Osteoblast (primary cell): ENCODE results near the gene ZNF84. TPM values are rescaled to one million over a fixed set of nuclear protein-coding genes. Genes with fewer than 3 reads are reported as not detected.

ENCODE experiments used
- DNase-seq: peaks from one replicate; pipeline ENCODE4 v3.0.0; 2011; ENCODE audit warnings: low spot score, mixed read lengths; ENCODE audit not compliant: insufficient read length; ENCODE audit errors: missing footprints
- H2AFZ ChIP-seq: 2 replicates; pipeline ENCODE4 v1.6.0; 2011; ENCODE audit warnings: mild to moderate bottlenecking, low read length
- H3K27ac ChIP-seq: 2 replicates; pipeline ENCODE4 v1.5.1; 2011; ENCODE audit warnings: mild to moderate bottlenecking, low read depth, low read length, moderate library complexity
- H3K27me3 ChIP-seq: 2 replicates; pipeline ENCODE4 v1.6.0; 2012; ENCODE audit warnings: mild to moderate bottlenecking, control low read depth, inconsistent platforms, low read length, moderate library complexity; ENCODE audit not compliant: insufficient read depth
- H3K36me3 ChIP-seq: 2 replicates; pipeline ENCODE4 v1.5.1; 2011; ENCODE audit warnings: mild to moderate bottlenecking, low read length, control low read depth, moderate library complexity; ENCODE audit not compliant: insufficient read depth
- H3K4me1 ChIP-seq: 2 replicates; pipeline ENCODE4 v1.5.1; 2011; ENCODE audit warnings: mild to moderate bottlenecking, low read length, control low read depth, moderate library complexity; ENCODE audit not compliant: insufficient read depth
- H3K4me2 ChIP-seq: 2 replicates; pipeline ENCODE4 v1.6.0; 2011; ENCODE audit warnings: mild to moderate bottlenecking, low read length; ENCODE audit not compliant: insufficient read depth
- H3K4me3 ChIP-seq: fragments of 200-600 bp; sonication (generic); 3 replicates; pipeline ENCODE4 v1.5.1; 2012; ENCODE audit warnings: mild to moderate bottlenecking, low read length, inconsistent platforms; ENCODE audit not compliant: insufficient read depth
- H3K79me2 ChIP-seq: 2 replicates; pipeline ENCODE4 v1.6.0; 2012; ENCODE audit warnings: mild to moderate bottlenecking, low read length, control low read depth, inconsistent platforms; ENCODE audit not compliant: insufficient read depth
- H3K9me3 ChIP-seq: 2 replicates; pipeline ENCODE4 v1.5.1; 2011; ENCODE audit warnings: low read depth, low read length, control low read depth
- H4K20me1 ChIP-seq: 2 replicates; pipeline ENCODE4 v1.6.0; 2012; ENCODE audit warnings: mild to moderate bottlenecking, low read length, control low read depth; ENCODE audit not compliant: insufficient read depth
- CTCF ChIP-seq: IDR thresholded peaks from 2 replicates; pipeline ENCODE4 v1.5.1; 2011; ENCODE audit warnings: mild to moderate bottlenecking, low read depth, low read length, moderate library complexity; ENCODE audit errors: extremely low read depth
- total RNA-seq: library from RNA; depleted of rRNA; stranded (reverse); fragments of >200 nt; gene quantifications from 2 replicates; pipeline ENCODE4 v1.2.3, GENCODE V29; 2012

ZNF84 gene
- total RNA-seq, 1 donor, result 30.0 TPM

DNA sequence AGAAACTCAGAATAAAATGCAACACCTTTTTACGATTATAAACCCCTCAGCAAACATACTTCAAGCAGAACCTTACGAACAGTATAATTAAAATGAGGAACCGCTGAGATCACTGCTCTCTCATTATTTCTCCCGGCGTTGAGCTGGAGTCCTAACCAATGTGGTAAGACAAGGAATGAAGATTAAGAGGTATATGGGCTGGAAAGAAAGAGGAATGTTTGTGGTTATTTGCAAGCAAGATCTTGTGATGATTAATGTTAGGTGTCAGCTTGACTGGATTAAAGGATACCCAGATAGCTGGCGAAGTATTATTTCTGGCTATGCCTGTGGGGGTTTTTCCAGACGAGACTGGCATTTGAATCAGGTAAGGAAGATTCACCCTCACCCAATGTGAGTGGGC lies 10.3 kb upstream of the ZNF84 start:
- DNase-seq, result no peak
- no peaks in the 10 kb centered on the region for H3K9me3 ChIP-seq
- TF ChIP-seq CTCF, result no peak
- H2AFZ ChIP-seq, result no peak overlapping the region
- no peak overlapping the region for H3K27ac ChIP-seq
- H3K27me3 ChIP-seq, result no peaks in the 10 kb centered on the region
- H3K4me1 ChIP-seq, result no peaks in the 10 kb centered on the region
- H3K4me3 ChIP-seq, result no peak overlapping the region
- no peaks in the 10 kb centered on the region for H3K79me2 ChIP-seq
- no peaks in the 10 kb centered on the region for H3K36me3 ChIP-seq
- H3K4me2 ChIP-seq, result no peak overlapping the region
- no peaks in the 10 kb centered on the region for H4K20me1 ChIP-seq

- peaks cover 26% of the 10 kb centered on the region for H3K9me3 ChIP-seq
- no peak for TF ChIP-seq CTCF
- H2AFZ ChIP-seq, result no peak overlapping the region
- peaks cover 39% of the 10 kb centered on the region for H3K36me3 ChIP-seq
- H3K79me2 ChIP-seq, result peaks cover 52% of the 10 kb centered on the region
- no peak for DNase-seq
- peaks cover 7% of the 10 kb centered on the region for H3K4me1 ChIP-seq
- H3K4me3 ChIP-seq, result peak overlapping the region; percentile 72
- peak overlapping the region; percentile 69 for H3K4me2 ChIP-seq
- no peaks in the 10 kb centered on the region for H3K27me3 ChIP-seq
- H4K20me1 ChIP-seq, result peaks cover 4% of the 10 kb centered on the region
- H3K27ac ChIP-seq, result peak overlapping the region; percentile 46
Measured at GRCh38 chr12:133038118-133038709, 905 bp downstream of the ZNF84 start.

GRCh38 chr12:133046698-133047097 lies 9.4 kb downstream of the ZNF84 start:
- TF ChIP-seq CTCF, result no peak
- no peak overlapping the region for H3K4me2 ChIP-seq
- peaks cover 58% of the 10 kb centered on the region for H3K9me3 ChIP-seq
- H4K20me1 ChIP-seq, result no peaks in the 10 kb centered on the region
- H2AFZ ChIP-seq, result no peak overlapping the region
- no peak overlapping the region for H3K4me3 ChIP-seq
- no peaks in the 10 kb centered on the region for H3K27me3 ChIP-seq
- DNase-seq, result no peak
- peaks cover 35% of the 10 kb centered on the region for H3K79me2 ChIP-seq
- no peaks in the 10 kb centered on the region for H3K4me1 ChIP-seq
- H3K27ac ChIP-seq, result no peak overlapping the region
- H3K36me3 ChIP-seq, result peaks cover 82% of the 10 kb centered on the region

GRCh38 chr12:133057446-133057845 lies 20.1 kb downstream of the ZNF84 start:
- H3K36me3 ChIP-seq, result peaks cover 41% of the 10 kb centered on the region
- no peaks in the 10 kb centered on the region for H3K79me2 ChIP-seq
- no peak overlapping the region for H2AFZ ChIP-seq
- peaks cover 70% of the 10 kb centered on the region for H3K9me3 ChIP-seq
- no peaks in the 10 kb centered on the region for H4K20me1 ChIP-seq
- H3K4me2 ChIP-seq, result no peak overlapping the region
- H3K4me1 ChIP-seq, result no peaks in the 10 kb centered on the region
- H3K4me3 ChIP-seq, result no peak overlapping the region
- no peak overlapping the region for H3K27ac ChIP-seq
- TF ChIP-seq CTCF, result no peak
- H3K27me3 ChIP-seq, result no peaks in the 10 kb centered on the region
- DNase-seq, result no peak
